CD4-positive, alpha-beta memory T cell (primary cell): ENCODE measurements around the gene BSN. TPM values are rescaled to one million over a fixed set of nuclear protein-coding genes. Genes with fewer than 3 reads are reported as not detected.

ENCODE experiments used
- CTCF ChIA-PET: fragments of 350-600 bp; sonication (Branson Sonifier 250); formaldehyde crosslinking; loops from one replicate; lab custom pipeline; 2021; ENCODE audit warnings: inconsistent platforms; ENCODE audit not compliant: partially characterized antibody; lab: Charles Lee
- POLR2A ChIA-PET: fragments of 350-600 bp; sonication (Branson Sonifier 250); formaldehyde crosslinking; loops from one replicate; lab custom pipeline; 2021; ENCODE audit not compliant: partially characterized antibody; lab: Charles Lee
- DNase-seq, 5 donors: peaks; one replicate each; pipeline versions ENCODE4 v3.0.0 to v3.0.0-alpha.2; 2020 to 2022; ENCODE audit warnings: mixed read lengths in 1 of 5
- H3K27ac ChIP-seq: one replicate; pipeline ENCODE4 v1.7.0; 2013; ENCODE audit warnings: low read depth, low read length
- H3K27me3 ChIP-seq: 2 replicates; pipeline ENCODE4 v1.7.0; 2013; ENCODE audit warnings: mild to moderate bottlenecking, low read length, moderate library complexity; ENCODE audit not compliant: insufficient read depth
- H3K36me3 ChIP-seq: 2 replicates; pipeline ENCODE4 v1.7.0; 2013; ENCODE audit warnings: mild to moderate bottlenecking, low read length, moderate library complexity; ENCODE audit not compliant: insufficient read depth
- H3K4me1 ChIP-seq: 2 replicates; pipeline ENCODE4 v1.7.0; 2013; ENCODE audit warnings: mild to moderate bottlenecking, low read length, moderate library complexity; ENCODE audit not compliant: insufficient read depth
- H3K4me3 ChIP-seq, 2 donors: one replicate each; pipeline ENCODE4 v1.7.0; 2013; ENCODE audit warnings: low read length in 2 of 2, mild to moderate bottlenecking in 1 of 2
- H3K9me3 ChIP-seq, 2 donors: one replicate each; pipeline ENCODE4 v1.7.0; 2013; ENCODE audit warnings: low read length in 2 of 2, control low read depth in 1 of 2; ENCODE audit not compliant: control insufficient read depth in 1 of 2
- H3K27ac Mint-ChIP-seq, 7 donors: one replicate each; pipeline ENCODE4 v1.8.0; 2020 to 2021; ENCODE audit warnings: mixed read lengths in 7 of 7, mild to moderate bottlenecking in 6 of 7, inconsistent platforms in 3 of 7, moderate library complexity in 3 of 7
- H3K27me3 Mint-ChIP-seq, 2 donors: one replicate each; pipeline ENCODE4 v1.8.0; 2020 to 2021; ENCODE audit warnings: mixed read lengths in 2 of 2
- H3K36me3 Mint-ChIP-seq, 2 donors: one replicate each; pipeline ENCODE4 v1.8.0; 2020 to 2021; ENCODE audit warnings: mixed read lengths in 2 of 2, inconsistent platforms in 1 of 2, mild to moderate bottlenecking in 1 of 2
- H3K4me1 Mint-ChIP-seq, 4 donors: one replicate each; pipeline ENCODE4 v1.8.0; 2020 to 2021; ENCODE audit warnings: mixed read lengths in 4 of 4, mild to moderate bottlenecking in 1 of 4
- H3K4me3 Mint-ChIP-seq, 8 donors: one replicate each; pipeline ENCODE4 v1.8.0; 2020 to 2021; ENCODE audit warnings: mixed read lengths in 8 of 8, mild to moderate bottlenecking in 7 of 8, moderate library complexity in 6 of 8, inconsistent platforms in 3 of 8
- H3K9me3 Mint-ChIP-seq, 8 donors: one replicate each; pipeline ENCODE4 v1.8.0; 2020 to 2021; ENCODE audit warnings: mixed read lengths in 8 of 8, mild to moderate bottlenecking in 5 of 8, inconsistent platforms in 3 of 8, moderate library complexity in 1 of 8
- intact Hi-C: fragments of 100-400 bp; cut with micrococcal nuclease; formaldehyde crosslinking; loops from one replicate; pipeline ENCODE4 v1.15.1; 2023
- polyA plus RNA-seq, 2 donors: library from polyadenylated mRNA; unstranded; fragments of 300-500 nt; fragmentation: Illumina TruSeq; gene quantifications; one replicate each; pipeline ENCODE4 v1.2.3, GENCODE V29; 2021
- total RNA-seq, 2 experiments: library from RNA; stranded (reverse); gene quantifications; one replicate each; pipeline ENCODE4 v1.2.3, GENCODE V29; 2021

Gene BSN
- total and polyA plus RNA-seq, 4 experiments from 2014 or later, result 0.01 to 0.15 (median 0.06) TPM; not detected in 1

DNA sequence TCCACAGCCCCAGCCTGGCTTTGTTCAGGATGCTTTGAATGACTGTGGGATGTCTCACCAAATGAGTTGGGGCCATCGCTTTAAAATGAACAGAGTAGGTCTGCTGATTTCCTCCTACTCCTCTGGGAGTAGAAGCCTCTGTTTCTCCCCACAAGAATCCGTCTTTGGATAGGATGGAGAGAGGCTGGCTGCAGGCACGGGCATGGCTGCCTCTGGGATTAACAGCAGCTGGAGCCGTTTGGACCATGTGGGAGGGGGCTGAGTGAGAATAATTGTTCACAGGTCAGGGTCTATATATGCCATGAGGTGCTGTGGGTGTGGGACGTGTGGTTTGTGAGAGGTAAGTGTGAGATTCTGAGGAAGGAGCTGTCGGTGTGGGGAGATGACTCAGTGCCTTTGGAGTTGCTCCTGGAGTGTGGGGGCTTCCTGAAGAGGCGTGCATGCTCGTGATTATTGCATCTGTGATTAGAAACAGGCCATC, 71.9 kb downstream of the BSN start:
- intact Hi-C loops, result no loop called here
- Mint-ChIP-seq H3K9me3 (peaks cover 0 to 3% (median under 1%) of the 10 kb centered on the region in 8 donors), H3K4me1 (no peaks in the 10 kb centered on the region)

DNA sequence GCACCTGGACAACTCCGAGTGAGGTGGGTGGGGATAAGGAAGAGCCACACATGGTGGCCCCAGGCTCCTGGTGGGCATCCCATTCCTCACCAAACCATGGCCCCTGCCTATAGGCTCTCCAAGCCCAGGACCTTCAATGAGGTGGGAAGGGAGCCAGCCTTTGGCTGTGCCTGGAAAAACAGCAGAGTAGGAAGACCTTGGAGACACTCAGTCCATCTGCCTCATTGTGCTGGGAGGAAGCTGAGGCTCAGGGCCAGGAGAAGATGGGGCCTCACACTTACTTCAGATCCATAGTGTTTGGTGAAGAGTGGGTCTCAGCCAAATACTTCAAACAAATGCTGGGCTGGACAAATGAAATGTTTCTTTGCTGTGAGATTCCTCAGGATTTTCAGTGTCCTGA, 72.5 kb downstream of the BSN start:
- ChIA-PET POLR2A (no interaction called here), CTCF (no interaction called here)
- no peak overlapping the region for H3K27ac ChIP-seq
- no peaks in the 10 kb centered on the region for H3K27me3 ChIP-seq
- no peaks in the 10 kb centered on the region for H3K36me3 ChIP-seq
- Mint-ChIP-seq H3K27me3 (peaks cover 0 to 5% of the 10 kb centered on the region in 2 donors), H3K36me3 (no peaks in the 10 kb centered on the region), H3K4me3 (no peak overlapping the region), H3K4me1 (no peaks in the 10 kb centered on the region), H3K27ac (no peak overlapping the region), H3K9me3 (peaks cover 0 to 3% (median under 1%) of the 10 kb centered on the region in 8 donors)
- H3K4me1 ChIP-seq, result no peaks in the 10 kb centered on the region
- DNase-seq, result no peak
- H3K9me3 ChIP-seq, result no peaks in the 10 kb centered on the region
- intact Hi-C loops, result no loop called here
- no peak overlapping the region for H3K4me3 ChIP-seq

More for the DNA sequence above, 71.9 kb downstream of the BSN start:
- Mint-ChIP-seq H3K4me3 (no peak overlapping the region), H3K27me3 (peaks cover 0 to 5% of the 10 kb centered on the region in 2 donors), H3K36me3 (no peaks in the 10 kb centered on the region), H3K27ac (no peak overlapping the region)
- Histone ChIP-seq H3K36me3 (no peaks in the 10 kb centered on the region), H3K27ac (no peak overlapping the region), H3K4me1 (no peaks in the 10 kb centered on the region), H3K27me3 (no peaks in the 10 kb centered on the region), H3K4me3 (no peak overlapping the region), H3K9me3 (no peaks in the 10 kb centered on the region)
- ChIA-PET CTCF (no interaction called here), POLR2A (no interaction called here)
- no peak for DNase-seq

DNA sequence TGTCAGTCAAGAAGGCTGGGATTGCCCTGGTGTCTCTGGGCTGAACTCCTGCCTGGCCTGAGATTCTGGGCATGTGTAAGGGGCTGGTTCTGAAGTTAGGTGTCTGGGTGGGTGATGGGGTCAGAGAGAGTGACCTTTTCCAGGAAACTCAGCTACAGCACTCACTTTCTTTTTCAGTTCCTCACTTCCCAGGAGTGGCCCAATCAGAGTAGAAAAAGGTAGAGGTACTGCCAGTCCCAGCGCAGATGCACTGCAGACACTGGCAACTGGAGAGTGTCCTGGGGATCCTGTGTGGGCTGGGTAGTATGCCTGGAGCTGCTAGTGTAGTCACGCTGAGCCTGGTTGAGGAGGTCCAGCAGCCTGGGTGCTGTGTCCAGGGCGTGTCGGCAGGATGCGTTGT, 73.4 kb downstream of the BSN start:
- intact Hi-C loops, result no loop called here
- CTCF ChIA-PET, result no interaction called here
- no peaks in the 10 kb centered on the region for H3K4me1 Mint-ChIP-seq

DNA sequence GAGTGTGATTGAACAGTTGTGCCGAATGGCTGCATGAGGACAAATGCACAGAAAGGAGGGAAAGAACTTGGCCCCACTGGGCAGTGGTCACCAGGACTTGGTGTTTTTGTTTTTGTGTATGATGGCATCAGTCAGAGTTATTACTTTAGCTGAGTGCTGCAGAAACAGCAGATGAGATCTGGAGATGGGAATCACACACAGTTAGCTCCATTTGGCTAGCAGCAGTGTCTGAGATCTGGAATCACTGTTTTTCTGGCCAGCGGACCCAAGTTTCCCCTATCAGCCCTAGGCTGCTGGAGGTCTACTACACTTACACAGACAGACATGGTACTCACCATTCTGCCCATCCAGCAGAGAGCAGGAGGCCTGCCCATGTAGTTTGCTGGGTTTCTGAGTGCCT, 74.0 kb downstream of the BSN start:
- H3K27ac Mint-ChIP-seq, result no peak overlapping the region
- H3K27ac ChIP-seq, result no peak overlapping the region
- H3K4me1 ChIP-seq, result no peaks in the 10 kb centered on the region
- H3K36me3 ChIP-seq, result no peaks in the 10 kb centered on the region
- H3K36me3 Mint-ChIP-seq, result no peaks in the 10 kb centered on the region
- H3K9me3 ChIP-seq, result no peaks in the 10 kb centered on the region
- H3K4me3 Mint-ChIP-seq, result no peak overlapping the region
- intact Hi-C loops, result no loop called here
- no peaks in the 10 kb centered on the region for H3K27me3 ChIP-seq
- no peak overlapping the region for H3K4me3 ChIP-seq
- no peaks in the 10 kb centered on the region for H3K4me1 Mint-ChIP-seq
- no peak for DNase-seq
- peaks cover 0 to 3% (median under 1%) of the 10 kb centered on the region in 8 donors for H3K9me3 Mint-ChIP-seq
- POLR2A ChIA-PET, result no interaction called here
- CTCF ChIA-PET, result no interaction called here
- peaks cover 0 to 9% of the 10 kb centered on the region in 2 donors for H3K27me3 Mint-ChIP-seq

More for the DNA sequence above, 73.4 kb downstream of the BSN start:
- Mint-ChIP-seq H3K27me3 (peaks cover 0 to 9% of the 10 kb centered on the region in 2 donors), H3K4me3 (no peak overlapping the region), H3K9me3 (peaks cover 0 to 3% (median under 1%) of the 10 kb centered on the region in 8 donors), H3K36me3 (no peaks in the 10 kb centered on the region), H3K27ac (no peak overlapping the region)
- no peaks in the 10 kb centered on the region for H3K27me3 ChIP-seq
- no peaks in the 10 kb centered on the region for H3K36me3 ChIP-seq
- H3K9me3 ChIP-seq, result no peaks in the 10 kb centered on the region
- H3K4me3 ChIP-seq, result no peak overlapping the region
- POLR2A ChIA-PET, result no interaction called here
- DNase-seq, result no peak
- H3K27ac ChIP-seq, result no peak overlapping the region
- no peaks in the 10 kb centered on the region for H3K4me1 ChIP-seq

DNA sequence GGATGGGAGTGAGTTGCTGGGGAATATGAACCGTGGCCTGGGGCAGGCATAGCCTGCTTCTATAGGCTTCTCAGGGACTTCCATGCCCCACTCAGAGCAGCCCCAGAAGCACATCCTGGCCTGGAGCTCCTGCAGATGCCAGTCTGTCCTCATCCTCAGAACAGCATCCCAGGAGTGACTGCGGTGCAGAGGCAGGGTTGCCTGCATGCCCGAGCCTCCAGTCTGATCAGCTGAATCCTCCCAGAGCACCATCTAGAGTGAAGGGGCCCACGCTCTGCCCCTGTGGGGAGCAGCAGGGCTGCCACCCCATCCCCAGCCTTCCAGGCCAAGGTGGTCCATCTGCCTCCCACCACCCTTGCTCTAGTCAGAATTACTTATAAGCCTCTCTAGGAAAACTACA, 75.2 kb downstream of the BSN start:
- no peaks in the 10 kb centered on the region for H3K4me1 Mint-ChIP-seq
- no peaks in the 10 kb centered on the region for H3K4me1 ChIP-seq
- ChIA-PET CTCF (no interaction called here), POLR2A (no interaction called here)
- no peaks in the 10 kb centered on the region for H3K9me3 ChIP-seq
- no peak for DNase-seq
- no peaks in the 10 kb centered on the region for H3K36me3 ChIP-seq
- intact Hi-C loops, result no loop called here
- no peaks in the 10 kb centered on the region for H3K27me3 ChIP-seq
- H3K27me3 Mint-ChIP-seq, result peaks cover 0 to 9% of the 10 kb centered on the region in 2 donors
- no peak overlapping the region for H3K4me3 Mint-ChIP-seq
- H3K27ac Mint-ChIP-seq, result no peak overlapping the region
- H3K9me3 Mint-ChIP-seq, result peaks cover 0 to 3% (median under 1%) of the 10 kb centered on the region in 8 donors
- no peak overlapping the region for H3K27ac ChIP-seq
- H3K36me3 Mint-ChIP-seq, result no peaks in the 10 kb centered on the region
- H3K4me3 ChIP-seq, result no peak overlapping the region

DNA sequence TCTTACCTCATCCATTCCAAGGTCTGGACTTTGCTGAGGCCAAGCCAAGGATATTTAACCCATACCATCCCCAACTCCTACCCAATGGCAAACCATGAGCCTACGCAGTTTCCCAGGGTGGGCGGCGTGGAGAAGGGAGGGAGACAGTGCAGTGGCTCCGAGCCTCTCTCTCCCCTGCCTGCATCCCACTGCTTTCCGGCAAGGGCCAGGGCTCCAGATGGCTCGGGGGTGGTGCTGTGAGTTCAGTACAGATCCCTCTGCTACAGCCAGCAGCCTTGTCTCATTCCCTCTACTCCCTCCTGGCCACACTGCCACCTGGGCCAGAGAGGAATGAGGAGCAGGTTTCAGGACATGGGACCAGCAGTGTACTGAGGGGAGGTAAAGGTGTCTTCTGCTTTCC, 75.6 kb downstream of the BSN start:
- Histone ChIP-seq H3K27ac (no peak overlapping the region), H3K4me3 (no peak overlapping the region), H3K4me1 (no peaks in the 10 kb centered on the region), H3K9me3 (no peaks in the 10 kb centered on the region), H3K36me3 (no peaks in the 10 kb centered on the region), H3K27me3 (no peaks in the 10 kb centered on the region)
- H3K27ac Mint-ChIP-seq, result no peak overlapping the region
- peaks cover 0 to 3% (median under 1%) of the 10 kb centered on the region in 8 donors for H3K9me3 Mint-ChIP-seq
- no peak for DNase-seq
- CTCF ChIA-PET, result no interaction called here
- H3K36me3 Mint-ChIP-seq, result no peaks in the 10 kb centered on the region
- no peaks in the 10 kb centered on the region for H3K4me1 Mint-ChIP-seq
- intact Hi-C loops, result no loop called here
- POLR2A ChIA-PET, result no interaction called here
- peaks cover 0 to 9% of the 10 kb centered on the region in 2 donors for H3K27me3 Mint-ChIP-seq
- H3K4me3 Mint-ChIP-seq, result no peak overlapping the region

DNA sequence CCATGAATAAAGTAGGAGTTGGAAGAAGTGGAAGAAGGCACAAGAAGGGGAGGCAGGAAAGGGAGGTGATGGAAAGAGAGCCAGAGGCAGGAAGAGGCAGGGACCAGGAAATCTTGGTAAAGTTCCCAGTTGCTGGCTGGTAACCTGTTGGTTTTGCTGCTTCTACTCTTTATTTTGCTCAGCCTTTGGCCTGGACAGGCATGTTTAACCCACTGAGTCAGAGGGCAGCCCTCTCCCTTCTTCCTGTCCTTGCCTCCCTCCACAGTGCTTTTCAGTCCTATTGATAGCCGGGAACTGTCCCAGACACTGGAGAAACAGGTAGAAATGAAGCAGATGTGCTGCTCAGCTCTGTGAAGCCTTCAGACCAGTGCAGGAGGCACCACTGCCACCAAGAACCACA, 76.5 kb downstream of the BSN start:
- no peaks in the 10 kb centered on the region for H3K27me3 ChIP-seq
- POLR2A ChIA-PET, result no interaction called here
- Mint-ChIP-seq H3K27ac (no peak overlapping the region), H3K9me3 (peaks cover 0 to 5% (median under 1%) of the 10 kb centered on the region in 8 donors), H3K36me3 (no peaks in the 10 kb centered on the region), H3K27me3 (peaks cover 0 to 9% of the 10 kb centered on the region in 2 donors), H3K4me3 (no peak overlapping the region), H3K4me1 (no peaks in the 10 kb centered on the region)
- H3K27ac ChIP-seq, result no peak overlapping the region
- H3K4me1 ChIP-seq, result no peaks in the 10 kb centered on the region
- no peak overlapping the region for H3K4me3 ChIP-seq
- H3K9me3 ChIP-seq, result no peaks in the 10 kb centered on the region
- intact Hi-C loops, result no loop called here
- DNase-seq, result no peak
- CTCF ChIA-PET, result no interaction called here
- H3K36me3 ChIP-seq, result no peaks in the 10 kb centered on the region
